ENCODE data around the gene SMIM5.

DNA sequence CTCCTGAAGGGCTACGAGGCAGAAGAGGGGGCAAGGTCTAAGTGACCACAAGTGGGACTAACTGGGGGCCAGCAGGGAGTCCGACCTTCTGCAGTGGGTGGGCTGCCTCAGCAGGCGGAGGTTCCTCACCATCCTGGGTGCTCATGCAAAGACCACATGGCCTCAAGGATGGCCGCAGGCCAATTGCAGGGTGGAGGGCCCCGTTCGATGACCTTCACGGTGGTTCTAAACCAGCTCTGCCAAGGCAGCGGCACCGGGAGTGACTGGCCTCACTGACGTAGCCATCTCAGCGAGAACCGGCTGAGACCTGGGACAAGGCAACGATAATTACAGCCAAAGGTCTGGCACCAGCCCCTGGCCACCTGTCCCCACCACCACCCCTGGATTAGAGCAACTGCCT is 5.7 kb downstream of the SMIM5 start:
- TF ChIP-seq, protein P1, sequence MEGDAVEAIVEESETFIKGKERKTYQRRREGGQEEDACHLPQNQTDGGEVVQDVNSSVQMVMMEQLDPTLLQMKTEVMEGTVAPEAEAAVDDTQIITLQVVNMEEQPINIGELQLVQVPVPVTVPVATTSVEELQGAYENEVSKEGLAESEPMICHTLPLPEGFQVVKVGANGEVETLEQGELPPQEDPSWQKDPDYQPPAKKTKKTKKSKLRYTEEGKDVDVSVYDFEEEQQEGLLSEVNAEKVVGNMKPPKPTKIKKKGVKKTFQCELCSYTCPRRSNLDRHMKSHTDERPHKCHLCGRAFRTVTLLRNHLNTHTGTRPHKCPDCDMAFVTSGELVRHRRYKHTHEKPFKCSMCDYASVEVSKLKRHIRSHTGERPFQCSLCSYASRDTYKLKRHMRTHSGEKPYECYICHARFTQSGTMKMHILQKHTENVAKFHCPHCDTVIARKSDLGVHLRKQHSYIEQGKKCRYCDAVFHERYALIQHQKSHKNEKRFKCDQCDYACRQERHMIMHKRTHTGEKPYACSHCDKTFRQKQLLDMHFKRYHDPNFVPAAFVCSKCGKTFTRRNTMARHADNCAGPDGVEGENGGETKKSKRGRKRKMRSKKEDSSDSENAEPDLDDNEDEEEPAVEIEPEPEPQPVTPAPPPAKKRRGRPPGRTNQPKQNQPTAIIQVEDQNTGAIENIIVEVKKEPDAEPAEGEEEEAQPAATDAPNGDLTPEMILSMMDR (IDR thresholded peaks at IDR 0.05 in 4 of 5, conservative IDR thresholded peaks at IDR 0.05 in 1 of 5): no peak
- no peak for TF ChIP-seq POLR2A (IDR thresholded peaks at IDR 0.05)

All from gastrocnemius medialis (tissue), 4 donors.